Erythroblast (primary cell): Measurements from ENCODE around the gene DGKB.

Source experiments
- GATA1 ChIP-seq: IDR thresholded peaks from 2 replicates; pipeline ENCODE4 v1.6.1; 2011; ENCODE audit warnings: low read depth, mild to moderate bottlenecking, control low read depth, low read length, moderate library complexity
- POLR2A ChIP-seq: IDR thresholded peaks from 2 replicates; pipeline ENCODE4 v1.6.1; 2011; ENCODE audit warnings: mild to moderate bottlenecking, low read length

GRCh38 chr7:14125998-14126397 lies 776.6 kb downstream of the DGKB start:
- no peak for TF ChIP-seq POLR2A
- no peak for TF ChIP-seq GATA1
